Measurements from ENCODE around the gene DCANP1. TPM values are rescaled to one million over a fixed set of nuclear protein-coding genes. Genes with fewer than 3 reads are reported as not detected.

DCANP1 gene
- total and polyA plus RNA-seq, 10 of the 15 experiments (the other 5 are each of a cell fraction or from before 2014, with no cell fraction given): 0.01 TPM; not detected in 9

DNA sequence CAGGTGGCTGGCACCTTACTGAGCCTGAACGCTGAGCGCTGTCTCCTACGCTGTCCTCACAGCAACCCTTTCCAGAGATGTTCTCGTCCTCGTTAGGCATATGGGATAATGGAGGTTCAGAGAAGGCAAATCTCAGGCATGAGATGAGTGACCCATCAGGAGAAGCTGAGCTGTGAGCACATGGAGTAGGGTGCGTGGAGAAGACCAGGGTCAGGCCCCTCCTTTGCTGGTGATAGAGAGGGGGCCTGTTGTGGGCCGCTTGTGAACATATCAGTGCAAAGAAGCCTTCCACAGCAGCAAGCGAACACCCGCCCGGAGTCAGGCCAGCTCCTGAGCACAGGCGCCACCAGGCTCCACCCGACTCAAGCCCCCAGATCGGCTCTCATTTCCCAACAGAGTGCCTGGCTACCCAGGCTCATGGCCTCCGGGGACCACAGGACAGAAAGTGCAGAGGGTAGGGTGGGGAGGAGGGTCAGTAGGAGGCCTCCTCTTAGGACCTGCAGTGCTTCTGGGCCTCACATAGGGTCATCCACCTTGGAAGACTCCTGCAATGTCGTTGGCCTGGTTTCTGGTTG, 20.0 kb upstream of the DCANP1 start:
- no peak for FAIRE-seq
- H4K20me1 ChIP-seq (ENCODE audit: control insufficient read depth, insufficient read depth): no peaks in the 10 kb centered on the region
- no TSS peak for BruUV-seq (replicated peaks)
- H2AFZ ChIP-seq (ENCODE audit: control insufficient read depth, low read depth, low read length): no peak overlapping the region
- H3K4me1 ChIP-seq (ENCODE audit: control insufficient read depth, insufficient read depth, low read length): no peaks in the 10 kb centered on the region; the same call in 1 of the 2 replicates
- SMC1A ChIA-PET (ENCODE audit: uncharacterized antibody, unreplicated experiment): interaction anchor here (7.1 kb wide), 1 partner anchor 85 kb away, joined by 63 read pairs; no protein-coding TSS in a partner anchor
- H3K27me3 ChIP-seq (replicated peaks in 1 of 2; ENCODE audit: control insufficient read depth in 2 of 2, insufficient read depth in 2 of 2, low read length in 1 of 2): peaks cover 0 to 3% of the 10 kb centered on the region in 2 experiments; a peak in 3 of 4 replicates
- in situ Hi-C loops (cut with MboI): loop anchor here (5.0 kb wide), 1 partner anchor 85 kb away; no protein-coding TSS in a partner anchor
- no peaks in the 10 kb centered on the region for H3K36me3 ChIP-seq (ENCODE audit: control insufficient read depth in 2 of 2, insufficient read depth in 2 of 2, low read length in 1 of 2)
- RAD21 ChIA-PET (ENCODE audit: unreplicated experiment): interaction anchor here (2.5 to 3.7 kb wide), 2 partner anchors 84 to 99 kb away, joined by 12 to 47 read pairs; no protein-coding TSS in a partner anchor
- intact Hi-C loops (cut with micrococcal nuclease; ENCODE audit: unreplicated experiment): loop anchor here (2.0 kb wide), 1 partner anchor 100 kb away; no protein-coding TSS in a partner anchor
- H3K27ac ChIP-seq (ENCODE audit: control insufficient read depth, insufficient read depth): no peak overlapping the region
- CTCF ChIA-PET: interaction anchor here (4.2 to 16.3 kb wide), 3 partner anchors 11 to 96 kb away, joined by 45 to 363 read pairs (median 203); no protein-coding TSS in a partner anchor
- DNase-seq (ENCODE audit: low read depth, low spot score): no peak
- POLR2A ChIA-PET: interaction anchor here (0.7 kb wide), 1 partner anchor 85 kb away, joined by 3 read pairs; no protein-coding TSS in a partner anchor
- TF ChIP-seq ATF2 (IDR thresholded peaks at IDR 0.05; ENCODE audit: low read length): no peak
- no peak for TF ChIP-seq RUNX3 (IDR thresholded peaks at IDR 0.05; ENCODE audit: low read length)
- no peak for TF ChIP-seq KDM1A (IDR thresholded peaks at IDR 0.05; ENCODE audit: borderline replicate concordance)
- no peak for TF ChIP-seq EZH2 (IDR thresholded peaks at IDR 0.05; ENCODE audit: borderline replicate concordance, control insufficient read depth, low read depth, low read length)
- TF ChIP-seq EGR1 (IDR thresholded peaks at IDR 0.05; ENCODE audit: borderline replicate concordance in 1 of 2, low read depth in 2 of 2, low read length in 2 of 2): no peak
- no peak overlapping the region for H3K9ac ChIP-seq (ENCODE audit: control insufficient read depth, insufficient read depth, low read length)
- no peaks in the 10 kb centered on the region for H3K79me2 ChIP-seq (ENCODE audit: control insufficient read depth, insufficient read depth, low read length)
- no peak for ATAC-seq
- WGBS (ENCODE audit: insufficient coverage, insufficient replicate concordance, low lambda C conversion rate, missing lambda C conversion rate): 45% methylated on average over 15 of the region's 15 CpGs
- H3K9me3 ChIP-seq (replicated peaks; ENCODE audit: control insufficient read depth, insufficient read depth, low read length): no peaks in the 10 kb centered on the region
- H3K4me2 ChIP-seq (ENCODE audit: control insufficient read depth, insufficient read depth): no peak overlapping the region
- H3K4me3 ChIP-seq: no peak overlapping the region

All from GM12878 (cell line).